ENCODE measurements around the gene ASB18.

ASB18 gene

DNA sequence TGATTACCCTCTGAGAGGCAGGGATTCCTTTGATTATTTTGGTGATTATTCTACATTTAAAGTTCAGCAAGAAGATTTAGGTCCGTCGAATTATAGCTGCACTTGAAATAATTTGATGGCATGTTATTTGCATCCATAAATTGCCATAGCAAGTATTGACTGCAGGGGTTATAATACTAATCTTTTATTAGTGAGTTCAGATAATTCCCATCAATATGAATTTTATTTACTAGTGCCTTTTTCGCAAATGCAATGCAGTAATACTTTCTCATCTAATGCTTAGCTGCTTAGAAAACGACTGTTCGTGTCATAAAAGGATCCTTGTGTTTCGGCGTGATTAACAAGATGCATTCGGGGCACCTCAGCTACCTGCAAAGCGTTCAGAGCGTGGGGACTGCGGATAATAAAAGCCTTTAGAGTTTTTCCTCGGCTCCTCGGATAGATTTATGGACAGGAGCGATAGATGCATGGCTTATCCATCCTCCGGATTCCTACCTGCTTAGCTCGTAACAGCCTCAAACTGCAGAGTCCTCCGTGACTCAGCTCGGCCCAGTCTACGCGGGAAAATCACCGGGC, 93.5 kb downstream of the ASB18 start:
- Histone ChIP-seq H3K79me1 (ENCODE audit: low read length) (no peaks in the 10 kb centered on the region), H3K4me1 (ENCODE audit: control insufficient read depth, low read depth, low read length) (peaks cover 6% of the 10 kb centered on the region), H2AK5ac (ENCODE audit: low read length) (no peak overlapping the region), H4K5ac (ENCODE audit: low read length) (no peak overlapping the region), H3K56ac (ENCODE audit: low read length) (no peak overlapping the region), H3K4ac (ENCODE audit: low read depth, low read length) (no peak overlapping the region), H2BK5ac (ENCODE audit: low read length) (no peak overlapping the region), H3K4me2 (ENCODE audit: low read length) (no peak overlapping the region), H3K27ac (ENCODE audit: low read depth, low read length) (no peak overlapping the region), H2BK15ac (replicated peaks; ENCODE audit: low read depth) (no peak overlapping the region), H3K27me3 (ENCODE audit: insufficient read depth, low read length, poor library complexity) (peaks cover 89% of the 10 kb centered on the region), H4K8ac (ENCODE audit: low read depth, low read length) (no peak overlapping the region), H2BK120ac (ENCODE audit: low read depth, low read length) (no peak overlapping the region), H3K36me3 (ENCODE audit: control insufficient read depth, insufficient read depth, low read length) (no peaks in the 10 kb centered on the region), H3K9ac (ENCODE audit: low read length) (no peak overlapping the region), H3K79me2 (ENCODE audit: control insufficient read depth, insufficient read depth, low read length) (no peaks in the 10 kb centered on the region), H3K18ac (ENCODE audit: low read length) (no peak overlapping the region), H3K23ac (ENCODE audit: low read length) (no peak overlapping the region), H3K4me3 (ENCODE audit: low read length) (no peak overlapping the region)
- WGBS (ENCODE audit: extremely low coverage, insufficient coverage, low lambda C conversion rate) = no CpG with 5 or more reads among the region's 21 CpGs
- DNase-seq = peak; percentile 38

DNA sequence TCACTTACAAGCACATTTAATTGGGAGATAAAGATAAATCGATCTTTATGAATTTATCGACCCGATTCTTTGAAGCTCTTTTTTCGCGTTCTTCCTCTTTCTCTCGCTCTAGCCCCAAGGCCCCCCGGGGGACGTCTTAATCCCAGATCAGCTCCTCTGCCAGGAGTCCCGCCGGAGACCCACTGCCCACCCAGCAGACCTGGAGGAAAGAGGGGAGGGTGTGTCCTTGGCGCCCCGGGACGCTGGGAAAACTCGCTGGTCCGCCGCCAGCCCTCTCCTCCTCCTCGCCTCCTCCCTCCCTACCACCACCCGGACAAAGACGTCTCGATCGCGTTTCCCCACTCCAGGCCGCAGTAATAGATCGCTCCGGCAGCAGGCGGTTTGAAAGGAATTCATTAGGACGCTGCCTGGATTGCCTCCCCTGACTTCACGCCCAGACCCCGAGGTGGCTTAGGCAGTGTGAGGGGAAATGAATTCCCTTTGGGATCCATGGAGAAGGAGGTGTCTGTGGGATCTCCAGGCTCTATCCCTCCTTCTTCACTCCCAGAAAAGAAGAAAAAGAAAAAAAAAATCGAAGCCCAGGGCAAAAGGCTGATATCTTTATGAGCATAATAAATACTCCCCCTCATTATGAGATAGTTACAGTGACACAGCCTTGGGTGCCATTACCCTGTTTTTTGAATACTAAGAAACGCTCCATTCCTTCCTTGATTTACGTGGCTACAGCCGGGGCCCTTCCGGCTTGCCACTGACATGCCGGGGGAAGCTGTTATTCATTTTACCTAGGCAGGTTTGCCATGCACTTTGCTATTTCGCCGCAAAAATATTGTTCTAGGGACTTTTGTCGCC, 94.2 kb downstream of the ASB18 start:
- H3K79me1 ChIP-seq (ENCODE audit: low read length) = no peaks in the 10 kb centered on the region
- no CpG with 5 or more reads among the region's 38 CpGs for WGBS (ENCODE audit: extremely low coverage, insufficient coverage, low lambda C conversion rate)
- no peak overlapping the region for H3K56ac ChIP-seq (ENCODE audit: low read length)

DNA sequence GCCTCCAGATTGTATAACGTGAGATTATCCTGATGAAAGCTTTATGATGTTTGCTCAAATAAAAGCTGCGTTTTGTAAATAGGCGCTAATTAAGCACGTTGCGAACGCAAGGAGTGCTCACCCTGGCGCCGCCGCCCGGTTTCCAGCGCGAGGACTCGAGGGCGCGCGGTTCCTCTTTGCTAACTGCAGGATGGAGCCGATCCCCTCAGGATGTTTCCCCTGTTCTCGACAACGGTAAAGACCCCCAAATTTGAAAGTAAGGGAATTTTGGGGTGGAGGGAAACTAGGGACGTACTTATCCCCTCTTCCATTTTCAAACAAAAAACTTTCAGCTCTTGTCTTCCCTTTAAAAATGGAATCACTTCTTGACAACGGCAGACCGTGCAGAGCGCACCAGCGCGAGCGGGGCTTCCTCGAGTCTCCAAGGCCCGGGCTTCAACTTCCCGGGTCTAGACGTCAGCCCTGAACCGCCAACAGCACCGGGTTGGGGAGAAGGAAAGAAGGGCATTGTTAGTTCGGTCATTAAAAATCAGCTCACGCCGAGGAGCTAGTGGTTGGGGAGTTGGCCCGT, 95.0 kb downstream of the ASB18 start:
- H3K27ac ChIP-seq (ENCODE audit: low read depth, low read length) = no peak overlapping the region
- no peak overlapping the region for H4K8ac ChIP-seq (ENCODE audit: low read depth, low read length)
- no CpG with 5 or more reads among the region's 36 CpGs for WGBS (ENCODE audit: extremely low coverage, insufficient coverage, low lambda C conversion rate)
- no peak overlapping the region for H3K23ac ChIP-seq (ENCODE audit: low read length)
- no peak overlapping the region for H3K9ac ChIP-seq (ENCODE audit: low read length)
- no peak overlapping the region for H2BK120ac ChIP-seq (ENCODE audit: low read depth, low read length)
- no peak overlapping the region for H2AK5ac ChIP-seq (ENCODE audit: low read length)
- no peaks in the 10 kb centered on the region for H3K79me1 ChIP-seq (ENCODE audit: low read length)
- no peaks in the 10 kb centered on the region for H3K36me3 ChIP-seq (ENCODE audit: control insufficient read depth, insufficient read depth, low read length)
- H3K4me3 ChIP-seq (ENCODE audit: low read length) = no peak overlapping the region
- H2BK5ac ChIP-seq (ENCODE audit: low read length) = no peak overlapping the region
- H3K79me2 ChIP-seq (ENCODE audit: control insufficient read depth, insufficient read depth, low read length) = no peaks in the 10 kb centered on the region
- H3K4ac ChIP-seq (ENCODE audit: low read depth, low read length) = no peak overlapping the region
- peak; percentile 57 for DNase-seq
- H2BK15ac ChIP-seq (replicated peaks; ENCODE audit: low read depth) = no peak overlapping the region
- no peak overlapping the region for H3K4me2 ChIP-seq (ENCODE audit: low read length)
- peaks cover 88% of the 10 kb centered on the region for H3K27me3 ChIP-seq (ENCODE audit: insufficient read depth, low read length, poor library complexity)
- no peak overlapping the region for H3K56ac ChIP-seq (ENCODE audit: low read length)
- no peak overlapping the region for H3K18ac ChIP-seq (ENCODE audit: low read length)
- H3K4me1 ChIP-seq (ENCODE audit: control insufficient read depth, low read depth, low read length) = peaks cover 3% of the 10 kb centered on the region
- H4K5ac ChIP-seq (ENCODE audit: low read length) = no peak overlapping the region

More for the DNA sequence above, 94.2 kb downstream of the ASB18 start:
- Histone ChIP-seq H3K4ac (ENCODE audit: low read depth, low read length) (no peak overlapping the region), H3K27me3 (ENCODE audit: insufficient read depth, low read length, poor library complexity) (peaks cover 91% of the 10 kb centered on the region), H3K79me2 (ENCODE audit: control insufficient read depth, insufficient read depth, low read length) (no peaks in the 10 kb centered on the region), H3K4me2 (ENCODE audit: low read length) (no peak overlapping the region), H3K4me1 (ENCODE audit: control insufficient read depth, low read depth, low read length) (peaks cover 6% of the 10 kb centered on the region), H2BK15ac (replicated peaks; ENCODE audit: low read depth) (no peak overlapping the region), H3K9ac (ENCODE audit: low read length) (no peak overlapping the region), H4K5ac (ENCODE audit: low read length) (no peak overlapping the region), H3K36me3 (ENCODE audit: control insufficient read depth, insufficient read depth, low read length) (no peaks in the 10 kb centered on the region), H2BK120ac (ENCODE audit: low read depth, low read length) (no peak overlapping the region), H3K18ac (ENCODE audit: low read length) (no peak overlapping the region), H3K4me3 (ENCODE audit: low read length) (no peak overlapping the region), H3K27ac (ENCODE audit: low read depth, low read length) (no peak overlapping the region), H2BK5ac (ENCODE audit: low read length) (no peak overlapping the region), H3K23ac (ENCODE audit: low read length) (no peak overlapping the region), H4K8ac (ENCODE audit: low read depth, low read length) (no peak overlapping the region), H2AK5ac (ENCODE audit: low read length) (no peak overlapping the region)
- no peak for DNase-seq

DNA sequence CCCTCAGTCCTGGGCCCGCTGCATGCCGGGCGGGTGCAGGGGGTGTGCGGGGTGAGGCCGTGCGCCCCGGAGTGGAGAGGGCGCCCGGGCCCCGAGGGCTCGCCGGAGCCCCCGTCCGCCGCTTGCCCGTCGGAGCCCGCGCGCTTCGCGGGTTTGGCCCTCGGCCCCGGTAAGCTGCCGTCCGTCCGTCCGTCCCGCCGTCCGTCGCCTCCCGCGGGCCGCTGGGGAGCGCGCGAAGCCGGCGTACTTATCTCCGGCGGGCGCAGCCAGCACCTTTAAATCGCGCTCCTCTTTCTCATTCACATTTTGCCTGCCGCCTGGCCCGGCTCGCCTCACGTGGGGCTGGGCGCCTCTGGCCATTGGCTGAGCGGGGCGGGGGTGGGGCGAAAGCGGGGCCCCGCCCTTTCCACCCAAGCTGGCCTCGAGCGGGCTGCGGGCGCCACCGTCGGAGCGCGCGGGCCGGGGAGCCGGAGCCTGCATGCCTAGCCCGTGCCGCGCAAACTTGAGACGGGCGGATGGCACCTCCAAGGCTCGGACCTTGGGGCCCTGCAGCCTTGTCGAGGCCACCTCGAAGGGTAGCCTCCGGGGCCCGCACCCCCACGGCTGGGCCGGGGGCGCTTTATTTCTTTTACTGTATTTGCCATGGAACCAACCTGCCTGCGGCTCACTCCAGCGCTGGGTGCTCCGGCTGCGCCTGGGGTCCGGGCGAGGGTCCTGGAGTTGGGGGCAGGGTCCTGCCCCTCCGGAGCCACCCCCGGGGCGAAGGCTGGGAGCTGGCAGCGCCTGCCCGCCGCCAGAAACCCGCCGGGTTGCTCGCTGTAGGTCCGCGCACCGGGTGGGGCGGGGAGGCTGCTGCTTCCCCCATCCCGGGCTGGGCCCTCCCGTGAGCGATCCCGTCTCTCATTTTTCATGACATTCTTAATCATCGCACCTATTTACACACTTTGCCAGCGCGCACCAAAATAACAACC, 95.8 kb downstream of the ASB18 start, which contains the start of gene GBX2:
Gene GBX2, minus strand, starts transcription at position 277 of the 971 bp plus-strand sequence. CDS start 415 bp downstream, outside the sequence.
- H2BK120ac ChIP-seq (ENCODE audit: low read depth, low read length) = no peak within 1 kb of the TSS
- no peaks in the 10 kb centered on the region for H3K79me2 ChIP-seq (ENCODE audit: control insufficient read depth, insufficient read depth, low read length)
- H4K5ac ChIP-seq (ENCODE audit: low read length) = no peak within 1 kb of the TSS
- no peak within 1 kb of the TSS for H4K8ac ChIP-seq (ENCODE audit: low read depth, low read length)
- peak within 1 kb of the TSS; percentile 42 for H3K4me2 ChIP-seq (ENCODE audit: low read length)
- peak within 1 kb of the TSS; percentile 78 for H3K56ac ChIP-seq (ENCODE audit: low read length)
- H3K27me3 ChIP-seq (ENCODE audit: insufficient read depth, low read length, poor library complexity) = peaks cover 84% of the 10 kb centered on the region
- no peak within 1 kb of the TSS for H3K4ac ChIP-seq (ENCODE audit: low read depth, low read length)
- peak; percentile 91 for DNase-seq
- WGBS (ENCODE audit: extremely low coverage, insufficient coverage, low lambda C conversion rate) = no CpG with 5 or more reads among the region's 105 CpGs
- H3K36me3 ChIP-seq (ENCODE audit: control insufficient read depth, insufficient read depth, low read length) = no peaks in the 10 kb centered on the region
- peak within 1 kb of the TSS; percentile 63 for H3K9ac ChIP-seq (ENCODE audit: low read length)
- no peak within 1 kb of the TSS for H3K18ac ChIP-seq (ENCODE audit: low read length)
- no peak within 1 kb of the TSS for H3K4me3 ChIP-seq (ENCODE audit: low read length)
- H3K27ac ChIP-seq (ENCODE audit: low read depth, low read length) = no peak within 1 kb of the TSS
- no peak within 1 kb of the TSS for H2BK5ac ChIP-seq (ENCODE audit: low read length)
- H3K4me1 ChIP-seq (ENCODE audit: control insufficient read depth, low read depth, low read length) = peaks cover 3% of the 10 kb centered on the region
- H2BK15ac ChIP-seq (replicated peaks; ENCODE audit: low read depth) = no peak within 1 kb of the TSS
- no peak within 1 kb of the TSS for H2AK5ac ChIP-seq (ENCODE audit: low read length)
- no peak within 1 kb of the TSS for H3K23ac ChIP-seq (ENCODE audit: low read length)
- no peaks in the 10 kb centered on the region for H3K79me1 ChIP-seq (ENCODE audit: low read length)

DNA sequence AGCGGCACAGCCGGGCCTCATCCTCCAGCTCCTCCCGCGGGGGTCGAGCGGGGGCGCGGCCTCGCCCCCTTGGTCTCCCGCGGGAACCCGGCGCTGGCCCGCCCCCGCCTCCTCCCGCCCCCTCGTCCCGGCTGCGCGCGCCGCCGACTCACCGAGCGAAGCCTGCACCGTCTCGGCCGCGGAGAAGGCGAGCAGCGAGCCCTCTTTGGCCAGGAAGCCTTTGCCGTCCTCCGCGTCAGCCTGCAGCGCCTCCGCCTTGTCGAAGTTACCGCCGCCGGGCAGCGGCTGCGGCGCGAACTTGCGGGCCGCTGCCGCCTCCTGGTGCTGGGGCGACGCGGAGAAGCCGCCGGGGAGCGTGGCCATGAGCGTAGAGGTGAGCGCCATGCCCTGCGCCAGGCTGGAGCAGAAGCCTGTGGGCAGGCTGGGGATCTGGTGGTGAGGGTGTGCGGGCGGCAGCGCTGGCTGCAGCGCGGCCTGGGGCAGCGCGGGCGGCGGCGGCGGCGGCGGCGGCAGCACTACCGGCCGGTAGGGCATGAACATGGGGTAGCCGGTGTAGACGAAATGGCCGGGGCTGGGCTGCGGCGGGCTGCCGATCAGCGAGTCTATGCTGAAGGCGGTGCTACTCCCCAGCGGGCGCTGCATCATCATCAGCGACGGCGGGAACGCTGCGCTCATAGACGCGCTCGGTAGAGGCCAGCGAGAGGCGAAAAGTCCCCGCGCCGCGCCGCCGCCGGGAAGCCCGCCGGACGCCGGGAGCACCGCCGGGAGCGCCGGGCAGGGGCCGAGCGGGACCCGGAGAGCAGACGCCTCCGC, 96.7 kb downstream of the ASB18 start:
- Histone ChIP-seq H3K4me3 (ENCODE audit: low read length) (no peak overlapping the region), H2AK5ac (ENCODE audit: low read length) (no peak overlapping the region), H4K5ac (ENCODE audit: low read length) (no peak overlapping the region), H3K79me2 (ENCODE audit: control insufficient read depth, insufficient read depth, low read length) (no peaks in the 10 kb centered on the region), H3K27ac (ENCODE audit: low read depth, low read length) (no peak overlapping the region), H3K4me1 (ENCODE audit: control insufficient read depth, low read depth, low read length) (peaks cover 3% of the 10 kb centered on the region), H3K18ac (ENCODE audit: low read length) (no peak overlapping the region), H3K4me2 (ENCODE audit: low read length) (peak overlapping the region; percentile 42), H4K8ac (ENCODE audit: low read depth, low read length) (no peak overlapping the region), H2BK5ac (ENCODE audit: low read length) (no peak overlapping the region), H3K79me1 (ENCODE audit: low read length) (no peaks in the 10 kb centered on the region), H3K27me3 (ENCODE audit: insufficient read depth, low read length, poor library complexity) (peaks cover 84% of the 10 kb centered on the region), H2BK120ac (ENCODE audit: low read depth, low read length) (no peak overlapping the region), H3K4ac (ENCODE audit: low read depth, low read length) (no peak overlapping the region), H3K9ac (ENCODE audit: low read length) (peak overlapping the region; percentile 63), H3K23ac (ENCODE audit: low read length) (no peak overlapping the region), H3K36me3 (ENCODE audit: control insufficient read depth, insufficient read depth, low read length) (no peaks in the 10 kb centered on the region), H3K56ac (ENCODE audit: low read length) (peak overlapping the region; percentile 78), H2BK15ac (replicated peaks; ENCODE audit: low read depth) (no peak overlapping the region)
- DNase-seq = peak; percentile 68
- no CpG with 5 or more reads among the region's 112 CpGs for WGBS (ENCODE audit: extremely low coverage, insufficient coverage, low lambda C conversion rate)
